Pulmonary artery endothelial cell (primary cell): ENCODE measurements around the gene LAMB3. TPM values are rescaled to one million over a fixed set of nuclear protein-coding genes. Genes with fewer than 3 reads are reported as not detected.

Source experiments
- DNase-seq: peaks from one replicate; pipeline ENCODE4 v3.0.0-alpha.2; 2011; ENCODE audit warnings: low read depth, low spot score
- total RNA-seq: library from RNA; depleted of rRNA; stranded (reverse); fragments of >200 nt; gene quantifications from 2 replicates; pipeline ENCODE4 v1.2.3, GENCODE V29; 2014

LAMB3 gene
- total RNA-seq, 1 donor from 2014 or later, result 7.1 TPM

DNA sequence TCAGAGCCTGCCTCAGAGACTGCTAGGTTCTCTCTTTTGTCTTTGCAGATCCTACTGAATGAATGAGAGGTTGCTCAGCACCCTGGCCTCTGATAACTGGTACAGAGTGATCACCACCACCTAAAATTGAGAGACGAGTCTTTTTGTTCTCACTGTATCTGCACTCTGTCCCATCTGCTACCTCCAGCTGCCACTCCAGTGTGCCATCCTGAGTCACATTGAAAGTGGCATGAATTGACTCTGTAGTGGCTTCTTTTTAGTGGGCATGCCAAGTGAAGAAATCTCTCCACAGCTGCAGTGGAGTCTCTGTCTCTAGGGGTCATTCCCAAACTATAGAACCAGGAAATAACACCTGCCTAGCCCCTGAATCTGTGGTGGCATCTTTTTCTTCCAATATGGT lies 54.0 kb downstream of the LAMB3 start:
- DNase-seq, result no peak

DNA sequence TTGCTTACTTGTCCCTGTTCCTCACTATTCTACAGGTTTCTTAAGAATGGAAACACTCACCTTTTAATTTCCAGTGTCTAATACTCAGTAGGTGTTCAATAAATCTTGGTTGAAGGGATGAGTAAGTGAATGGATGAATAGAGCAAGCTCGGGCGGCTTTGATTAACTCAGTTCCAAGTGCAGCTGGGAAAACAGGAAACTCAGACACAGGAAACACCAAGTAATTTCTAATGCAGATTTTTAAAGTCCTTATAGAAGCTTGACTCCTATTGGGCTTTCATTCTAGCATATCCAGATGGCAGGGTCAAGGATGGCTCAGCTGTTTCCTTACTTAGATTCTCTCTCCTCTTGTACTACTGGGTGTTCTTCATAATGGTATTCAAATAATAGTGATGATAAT lies 54.7 kb downstream of the LAMB3 start:
- DNase-seq, result peak; percentile 62

DNA sequence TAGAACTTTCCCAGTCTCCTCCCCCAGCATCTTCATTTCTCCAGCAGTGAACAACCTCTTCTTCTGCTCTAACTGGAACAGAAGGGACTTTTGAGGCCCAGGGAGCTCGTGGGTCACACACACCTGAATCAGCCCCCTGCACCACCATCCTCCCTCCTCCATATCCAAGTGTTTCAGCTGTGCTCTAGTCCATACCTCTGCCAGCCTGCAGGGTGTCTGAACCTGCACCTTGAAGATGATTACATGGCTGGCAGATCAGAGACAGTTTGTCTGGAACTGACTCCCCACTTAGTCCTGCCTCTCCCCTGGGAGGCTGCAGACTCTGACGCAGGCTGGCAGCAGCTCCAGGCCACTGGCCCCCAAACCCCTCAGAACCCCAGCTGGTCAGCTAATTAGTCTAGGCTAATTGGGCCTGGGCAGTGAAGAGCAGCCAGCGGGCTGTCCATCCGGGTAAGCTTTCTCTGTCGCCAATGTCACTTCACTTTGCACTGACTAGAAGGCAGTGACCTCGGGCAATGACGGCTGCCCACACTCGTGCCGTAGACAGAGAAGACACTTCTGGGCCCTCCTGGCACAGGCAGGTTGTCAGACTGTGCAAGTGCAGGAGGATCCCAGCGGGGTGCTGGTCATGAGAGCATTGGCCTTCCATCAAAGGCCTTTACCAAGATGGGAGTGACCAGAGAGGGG lies 56.5 kb downstream of the LAMB3 start:
- no peak for DNase-seq

- no peak for DNase-seq
These were observed 57.2 kb downstream of the LAMB3 start for GRCh38 chr1:209595028-209595427.

DNA sequence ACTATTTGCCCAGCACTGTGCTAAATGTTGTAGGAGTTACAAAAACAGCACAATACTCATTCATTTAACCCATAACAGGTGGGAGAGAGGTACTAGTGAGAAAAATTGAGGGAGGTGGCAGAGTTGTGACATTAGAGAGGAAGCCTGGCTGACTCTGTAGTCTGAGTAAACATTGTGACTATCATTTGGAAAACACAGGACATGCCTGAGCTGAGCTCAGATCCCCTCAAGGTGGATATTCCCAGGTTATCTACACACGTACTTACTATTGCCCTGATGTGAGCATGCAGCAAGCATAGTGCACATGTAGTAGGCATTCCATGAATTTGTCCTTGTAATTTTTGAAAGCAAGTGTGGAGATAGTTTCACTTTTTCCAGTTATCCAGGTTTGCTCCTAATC lies 57.8 kb downstream of the LAMB3 start:
- no peak for DNase-seq

DNA sequence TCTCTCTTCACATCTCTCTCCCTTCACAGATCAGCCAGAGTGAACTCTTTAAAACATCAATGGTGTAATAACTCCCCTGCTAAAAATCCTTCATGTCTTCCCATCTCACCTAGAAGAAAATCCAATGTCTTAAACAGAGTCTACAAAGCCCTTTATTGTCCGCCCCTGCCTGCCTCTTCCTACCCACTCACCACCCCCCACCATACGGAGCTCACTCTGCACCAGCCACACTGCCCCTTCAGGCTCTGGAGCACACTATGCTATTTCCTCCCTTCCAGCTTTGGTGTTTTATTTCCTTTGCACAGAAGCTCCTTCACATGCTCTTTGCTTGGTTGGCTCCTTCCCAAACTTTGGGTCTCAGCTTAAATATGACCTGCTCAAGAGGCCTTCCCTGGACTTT lies 58.5 kb downstream of the LAMB3 start:
- no peak for DNase-seq

DNA sequence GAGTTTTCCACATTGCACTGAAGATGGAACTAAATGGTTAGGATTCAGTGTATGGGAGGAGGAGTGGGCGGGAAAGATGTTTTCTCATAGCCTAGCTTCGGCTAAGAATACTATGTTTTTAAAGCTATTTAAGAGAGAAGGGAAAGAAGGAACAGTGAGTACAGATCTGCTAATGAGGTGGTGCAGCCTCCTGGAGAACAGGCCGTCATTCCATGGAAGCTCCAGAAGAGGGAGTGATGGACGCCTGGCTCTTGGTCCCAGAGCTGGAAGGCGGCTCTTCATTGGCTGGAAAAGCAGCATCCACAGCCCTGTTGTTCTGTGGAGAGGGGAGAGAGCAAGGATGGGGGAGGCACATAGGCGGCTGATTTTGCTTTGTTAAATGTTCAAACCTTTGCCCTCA lies 61.8 kb downstream of the LAMB3 start:
- no peak for DNase-seq

GRCh38 chr1:209589863-209590262 lies 62.4 kb downstream of the LAMB3 start:
- DNase-seq, result no peak

- no peak for DNase-seq
These were observed 62.8 kb downstream of the LAMB3 start for GRCh38 chr1:209589440-209589839.

- no peak for DNase-seq
These were observed 64.4 kb downstream of the LAMB3 start for GRCh38 chr1:209587789-209588188.

DNA sequence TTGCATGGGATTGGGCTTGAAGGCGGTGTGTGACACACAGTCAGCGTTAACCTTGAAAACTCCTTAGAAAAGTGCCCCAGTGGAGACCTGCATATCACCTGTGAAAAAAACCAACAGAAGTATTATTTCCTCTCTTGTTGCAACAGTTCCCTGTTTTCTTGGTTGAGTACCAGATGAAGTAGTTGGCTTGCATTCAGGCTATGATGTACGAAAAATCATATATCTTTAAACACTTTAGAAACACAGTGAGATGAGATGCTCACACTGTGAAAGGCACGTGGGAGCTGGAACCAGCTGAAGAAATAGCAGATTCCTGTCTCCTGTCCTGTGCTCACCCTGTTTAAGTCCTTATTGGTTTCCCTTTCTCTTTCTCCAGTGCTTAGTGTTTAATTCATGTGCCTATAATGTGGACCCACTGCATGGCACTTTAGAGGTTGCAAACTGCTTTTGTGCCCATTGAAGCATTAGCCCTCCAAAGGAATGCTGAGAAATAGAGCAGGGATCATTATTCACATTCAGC lies 65.9 kb downstream of the LAMB3 start:
- DNase-seq, result no peak

GRCh38 chr1:209585672-209586071 lies 66.6 kb downstream of the LAMB3 start:
- DNase-seq, result no peak

DNA sequence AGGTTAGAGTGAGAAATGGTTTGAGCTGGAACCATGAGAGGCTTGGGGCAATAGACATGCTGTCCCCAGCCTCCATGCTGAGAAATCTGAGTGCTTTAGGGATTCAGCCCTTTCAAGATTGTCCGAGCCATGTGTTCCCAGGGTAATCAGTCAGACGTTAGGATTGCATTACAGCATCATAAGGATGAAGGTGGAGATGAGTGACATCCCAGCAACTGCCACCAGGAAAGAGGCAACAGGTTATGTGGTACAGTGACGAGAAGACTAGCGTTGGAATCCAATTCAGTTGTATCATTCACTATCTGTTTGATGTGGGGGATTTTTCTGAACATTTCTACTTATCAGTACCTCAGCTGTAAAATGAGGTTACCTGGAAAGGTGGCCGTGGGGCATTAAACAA lies 67.0 kb downstream of the LAMB3 start:
- DNase-seq, result no peak

DNA sequence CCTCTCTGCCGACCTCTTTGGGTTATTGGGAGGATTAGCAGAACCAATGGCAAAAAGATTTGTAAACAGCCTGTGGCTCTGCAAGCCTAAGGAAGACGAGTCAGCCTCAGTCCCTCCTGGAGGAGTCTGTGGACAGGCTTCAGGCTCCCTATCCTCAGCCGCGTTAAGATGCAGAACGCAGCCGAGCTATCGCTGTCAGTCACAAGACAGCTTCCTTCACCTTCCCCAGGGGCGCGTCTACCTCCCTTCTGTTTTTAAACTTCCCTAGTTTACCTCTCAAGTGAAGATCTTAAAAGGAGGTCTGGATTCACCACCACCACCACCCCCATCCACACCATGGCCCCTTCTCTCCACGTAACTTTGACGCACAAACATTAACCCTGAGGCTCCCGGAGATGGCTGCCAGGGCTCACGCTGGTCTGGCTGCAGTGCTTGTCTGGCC lies 68.0 kb downstream of the LAMB3 start:
- no peak for DNase-seq

- no peak for DNase-seq
These were observed 68.8 kb downstream of the LAMB3 start, which contains the start of gene CAMK1G for GRCh38 chr1:209583408-209583807. Gene CAMK1G (plus strand): TSS chr1:209583714. CDS start chr1:209594984, 11,270 bp downstream.

DNA sequence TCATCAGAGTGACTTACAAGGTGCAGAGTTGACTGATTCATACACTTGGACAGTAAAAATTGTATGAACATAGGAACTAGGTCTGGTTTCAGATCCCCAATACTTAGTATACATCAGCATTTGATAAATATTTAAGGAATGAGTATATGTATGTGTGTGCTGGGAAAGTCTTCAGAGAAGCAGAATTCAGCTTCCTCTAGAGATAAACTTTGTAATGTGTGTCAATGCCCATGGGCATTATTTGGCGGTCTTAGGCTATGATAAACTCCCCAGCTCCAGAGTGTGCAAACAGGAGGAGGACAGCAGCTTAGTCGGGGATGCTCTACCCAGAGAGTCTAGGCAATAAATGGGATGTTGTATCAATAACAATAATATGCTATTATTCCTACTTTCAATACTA lies 71.6 kb downstream of the LAMB3 start:
- DNase-seq, result no peak

DNA sequence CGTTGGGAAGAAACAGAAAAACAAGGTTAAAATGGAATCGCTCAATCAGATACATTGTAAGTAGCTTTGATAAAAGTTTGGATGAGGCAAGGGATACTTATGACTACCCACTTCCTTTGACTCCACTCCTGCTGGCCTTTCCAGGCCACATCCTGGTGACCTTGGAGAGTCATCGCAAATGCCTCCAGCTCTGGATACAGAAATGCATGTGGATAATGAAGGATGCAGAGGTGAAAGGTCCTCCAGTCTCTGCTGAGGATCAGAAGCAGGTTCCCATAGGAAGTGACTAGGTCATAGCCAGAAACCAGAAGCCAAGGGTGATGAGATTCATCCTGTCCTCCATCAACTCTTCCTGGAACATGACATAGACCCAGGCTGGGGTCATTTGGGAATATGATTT lies 74.9 kb downstream of the LAMB3 start:
- DNase-seq, result no peak

GRCh38 chr1:209576392-209577197 lies 75.6 kb downstream of the LAMB3 start:
- DNase-seq, result peak; percentile 19

- DNase-seq, result no peak
These were observed 81.5 kb downstream of the LAMB3 start for GRCh38 chr1:209570743-209571142.

DNA sequence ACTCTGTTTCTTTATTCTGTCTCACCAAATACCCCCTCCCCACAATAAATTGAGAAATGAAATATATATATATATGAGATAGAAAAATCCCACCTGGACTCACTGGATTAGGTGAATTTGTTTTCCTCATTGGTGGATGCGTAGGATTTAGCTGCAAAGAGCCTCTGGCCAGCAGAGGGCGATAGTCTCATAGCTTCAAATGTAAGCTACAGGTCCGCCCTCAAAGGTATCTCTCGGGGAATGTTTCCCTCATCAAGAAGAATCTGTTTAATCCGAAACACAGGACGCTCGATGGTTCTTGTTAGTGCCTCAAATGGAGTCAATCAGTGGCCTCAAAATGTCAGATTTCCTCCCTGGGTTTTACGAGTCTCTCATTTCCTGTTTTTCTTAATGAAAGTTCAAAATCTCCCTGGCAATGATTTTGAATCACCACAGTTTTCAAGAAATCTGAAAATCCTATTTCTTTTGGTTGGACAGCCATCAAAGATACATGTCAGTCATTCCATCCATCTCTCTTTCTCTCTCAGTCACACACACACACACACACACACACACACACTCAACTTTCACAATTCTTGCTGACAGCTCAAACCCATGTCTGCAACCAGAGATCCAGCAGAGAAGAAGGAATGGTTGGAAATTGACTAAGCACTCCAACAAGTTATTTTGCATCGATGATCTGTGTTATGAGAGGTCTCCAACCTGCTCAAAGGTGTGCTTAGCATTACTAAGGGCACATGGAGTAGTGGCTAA lies 82.6 kb downstream of the LAMB3 start:
- DNase-seq, result peak; percentile 46

- no peak for DNase-seq
These were observed 84.5 kb downstream of the LAMB3 start for GRCh38 chr1:209567698-209568175.
